ENCODE results near the gene TEX51.

TEX51 gene

DNA sequence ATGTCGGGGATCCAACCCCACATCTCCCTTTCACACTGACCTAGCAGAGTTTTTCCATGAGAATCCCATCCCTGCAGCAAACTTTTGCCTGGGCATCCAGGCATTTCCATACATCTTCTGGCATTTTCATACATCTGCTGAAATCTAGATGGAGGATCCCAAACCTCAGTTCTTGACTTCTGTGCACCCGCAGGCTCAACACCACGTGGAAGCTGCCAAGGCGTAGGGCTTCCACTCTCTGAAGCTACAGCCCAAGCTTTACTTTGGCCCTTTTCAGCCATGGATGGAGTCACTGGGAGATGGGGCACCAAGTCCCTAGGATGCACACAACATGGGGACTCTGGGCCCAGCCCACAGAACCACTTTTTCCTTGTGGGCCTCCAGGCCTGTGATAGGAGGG is 32.2 kb upstream of the TEX51 start:
- Histone ChIP-seq H3K4me3 (ENCODE audit: low read length, poor library complexity, severe bottlenecking) (no peak overlapping the region), H3K4me1 (ENCODE audit: insufficient read depth, low read length, poor library complexity, severe bottlenecking) (no peaks in the 10 kb centered on the region), H3F3A (ENCODE audit: low read depth) (no peaks in the 10 kb centered on the region), H3K79me2 (ENCODE audit: insufficient read depth, low read length) (no peaks in the 10 kb centered on the region), H3K9me2 (replicated peaks; ENCODE audit: low read depth, low read length) (no peaks in the 10 kb centered on the region), H3K27me3 (ENCODE audit: insufficient read depth, low read length, poor library complexity, severe bottlenecking) (no peaks in the 10 kb centered on the region), H4K20me1 (ENCODE audit: insufficient read depth, low read length, poor library complexity, severe bottlenecking) (no peaks in the 10 kb centered on the region), H3K9me3 (ENCODE audit: insufficient read depth, low read depth, low read length) (peaks cover 4% of the 10 kb centered on the region; the same call in 1 of the 2 replicates), H2AFZ (ENCODE audit: low read length) (no peak overlapping the region), H3K36me3 (ENCODE audit: insufficient read depth, low read length) (no peaks in the 10 kb centered on the region), H3K4me2 (ENCODE audit: low read depth, low read length, poor library complexity, severe bottlenecking) (no peak overlapping the region), H3K9ac (ENCODE audit: low read depth, low read length, poor library complexity, severe bottlenecking) (no peak overlapping the region)
- TF ChIP-seq EZH2phosphoT487 (IDR thresholded peaks at IDR 0.05; ENCODE audit: borderline replicate concordance): no peak
- TF ChIP-seq, protein P1, sequence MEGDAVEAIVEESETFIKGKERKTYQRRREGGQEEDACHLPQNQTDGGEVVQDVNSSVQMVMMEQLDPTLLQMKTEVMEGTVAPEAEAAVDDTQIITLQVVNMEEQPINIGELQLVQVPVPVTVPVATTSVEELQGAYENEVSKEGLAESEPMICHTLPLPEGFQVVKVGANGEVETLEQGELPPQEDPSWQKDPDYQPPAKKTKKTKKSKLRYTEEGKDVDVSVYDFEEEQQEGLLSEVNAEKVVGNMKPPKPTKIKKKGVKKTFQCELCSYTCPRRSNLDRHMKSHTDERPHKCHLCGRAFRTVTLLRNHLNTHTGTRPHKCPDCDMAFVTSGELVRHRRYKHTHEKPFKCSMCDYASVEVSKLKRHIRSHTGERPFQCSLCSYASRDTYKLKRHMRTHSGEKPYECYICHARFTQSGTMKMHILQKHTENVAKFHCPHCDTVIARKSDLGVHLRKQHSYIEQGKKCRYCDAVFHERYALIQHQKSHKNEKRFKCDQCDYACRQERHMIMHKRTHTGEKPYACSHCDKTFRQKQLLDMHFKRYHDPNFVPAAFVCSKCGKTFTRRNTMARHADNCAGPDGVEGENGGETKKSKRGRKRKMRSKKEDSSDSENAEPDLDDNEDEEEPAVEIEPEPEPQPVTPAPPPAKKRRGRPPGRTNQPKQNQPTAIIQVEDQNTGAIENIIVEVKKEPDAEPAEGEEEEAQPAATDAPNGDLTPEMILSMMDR (conservative IDR thresholded peaks at IDR 0.05; ENCODE audit: low read length): no peak

DNA sequence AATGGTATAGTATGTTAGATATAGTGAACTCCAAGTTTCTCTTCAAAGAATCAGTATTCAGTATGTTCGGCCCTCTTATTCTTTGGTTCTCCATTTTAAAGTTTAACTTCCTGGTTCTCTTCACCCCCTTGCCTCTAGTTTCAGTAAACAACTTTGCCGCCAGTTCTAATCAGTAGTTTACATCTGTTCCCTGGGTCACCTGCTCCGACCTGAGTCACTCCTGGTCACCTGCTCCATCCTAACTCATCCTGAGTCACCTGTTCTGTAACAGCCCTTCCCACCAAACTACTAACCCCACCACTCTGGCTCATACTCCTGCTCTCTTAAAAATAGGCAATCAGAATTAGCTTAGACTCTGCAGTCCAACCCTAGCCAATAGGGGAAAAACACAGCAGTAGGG is 23.7 kb upstream of the TEX51 start:
- H2AFZ ChIP-seq (ENCODE audit: low read length): no peak overlapping the region
- no peaks in the 10 kb centered on the region for H3F3A ChIP-seq (ENCODE audit: low read depth)
- H3K36me3 ChIP-seq (ENCODE audit: insufficient read depth, low read length): no peaks in the 10 kb centered on the region
- H3K4me3 ChIP-seq (ENCODE audit: low read length, poor library complexity, severe bottlenecking): no peak overlapping the region
- no peak overlapping the region for H3K9ac ChIP-seq (ENCODE audit: low read depth, low read length, poor library complexity, severe bottlenecking)
- no peak overlapping the region for H3K4me2 ChIP-seq (ENCODE audit: low read depth, low read length, poor library complexity, severe bottlenecking)
- H4K20me1 ChIP-seq (ENCODE audit: insufficient read depth, low read length, poor library complexity, severe bottlenecking): no peaks in the 10 kb centered on the region
- no peaks in the 10 kb centered on the region for H3K4me1 ChIP-seq (ENCODE audit: insufficient read depth, low read length, poor library complexity, severe bottlenecking)
- no peaks in the 10 kb centered on the region for H3K27me3 ChIP-seq (ENCODE audit: insufficient read depth, low read length, poor library complexity, severe bottlenecking)
- no peaks in the 10 kb centered on the region for H3K9me3 ChIP-seq (ENCODE audit: insufficient read depth, low read depth, low read length)
- TF ChIP-seq, protein P1 (conservative IDR thresholded peaks at IDR 0.05; ENCODE audit: low read length): no peak
- TF ChIP-seq EZH2phosphoT487 (IDR thresholded peaks at IDR 0.05; ENCODE audit: borderline replicate concordance): no peak
- H3K79me2 ChIP-seq (ENCODE audit: insufficient read depth, low read length): no peaks in the 10 kb centered on the region
- H3K9me2 ChIP-seq (replicated peaks; ENCODE audit: low read depth, low read length): no peaks in the 10 kb centered on the region

DNA sequence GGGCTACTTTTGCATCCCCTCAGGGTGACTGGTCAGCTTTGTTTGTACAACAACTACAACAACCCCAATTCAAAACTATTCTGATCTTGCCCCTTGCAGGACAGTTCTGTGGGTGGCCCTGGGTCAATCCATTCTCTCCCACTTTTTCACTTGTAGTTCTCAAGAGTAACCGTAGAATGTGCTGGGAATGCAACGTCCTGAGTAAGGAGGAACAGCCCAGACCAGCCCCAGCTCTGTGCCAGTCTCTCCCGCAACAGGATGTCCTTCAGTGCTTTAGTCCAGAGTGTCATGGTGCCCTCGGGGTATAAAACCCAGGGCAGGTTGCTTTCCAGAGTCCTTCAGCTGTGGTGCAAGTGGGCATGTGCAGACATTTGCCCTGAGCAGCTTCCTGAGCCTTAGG is 22.1 kb upstream of the TEX51 start:
- Histone ChIP-seq H4K20me1 (ENCODE audit: insufficient read depth, low read length, poor library complexity, severe bottlenecking) (no peaks in the 10 kb centered on the region), H3K4me2 (ENCODE audit: low read depth, low read length, poor library complexity, severe bottlenecking) (no peak overlapping the region), H3K9ac (ENCODE audit: low read depth, low read length, poor library complexity, severe bottlenecking) (no peak overlapping the region), H3K9me2 (replicated peaks; ENCODE audit: low read depth, low read length) (no peaks in the 10 kb centered on the region), H3K9me3 (ENCODE audit: insufficient read depth, low read depth, low read length) (no peaks in the 10 kb centered on the region), H2AFZ (ENCODE audit: low read length) (no peak overlapping the region), H3K4me1 (ENCODE audit: insufficient read depth, low read length, poor library complexity, severe bottlenecking) (no peaks in the 10 kb centered on the region), H3K4me3 (ENCODE audit: low read length, poor library complexity, severe bottlenecking) (no peak overlapping the region), H3K27me3 (ENCODE audit: insufficient read depth, low read length, poor library complexity, severe bottlenecking) (no peaks in the 10 kb centered on the region), H3F3A (ENCODE audit: low read depth) (no peaks in the 10 kb centered on the region), H3K36me3 (ENCODE audit: insufficient read depth, low read length) (no peaks in the 10 kb centered on the region), H3K79me2 (ENCODE audit: insufficient read depth, low read length) (no peaks in the 10 kb centered on the region)
- TF ChIP-seq, protein P1 (conservative IDR thresholded peaks at IDR 0.05; ENCODE audit: low read length): no peak
- TF ChIP-seq EZH2phosphoT487 (IDR thresholded peaks at IDR 0.05; ENCODE audit: borderline replicate concordance): no peak
